B cell (primary cell): ENCODE data around the gene EEFSEC. TPM values are rescaled to one million over a fixed set of nuclear protein-coding genes. Genes with fewer than 3 reads are reported as not detected.

Experiments
- ATAC-seq: fragments of 200-7000 bp; cut with Tn5 transposase; one replicate; pipeline ENCODE4 v1.10.0; 2021; ENCODE audit warnings: low read depth, mild to moderate bottlenecking, moderate number of reproducible peaks, moderate library complexity
- CTCF ChIA-PET: fragments of 350-600 bp; sonication (Branson Sonifier 250); formaldehyde crosslinking; loops from one replicate; lab custom pipeline; 2021; ENCODE audit warnings: antibody characterized with exemption, inconsistent platforms; lab: Charles Lee
- POLR2A ChIA-PET: fragments of 350-600 bp; sonication (Branson Sonifier 250); formaldehyde crosslinking; loops from one replicate; lab custom pipeline; 2021; ENCODE audit warnings: antibody characterized with exemption; lab: Charles Lee
- DNase-seq: peaks from one replicate; pipeline ENCODE4 v3.0.0; 2013
- H2AFZ ChIP-seq: 2 replicates; pipeline ENCODE4 v1.6.1; 2012; ENCODE audit warnings: mild to moderate bottlenecking, low read depth, low read length; ENCODE audit not compliant: insufficient read depth, poor library complexity, severe bottlenecking
- H3K27ac ChIP-seq, 2 donors: 1 replicate in 1 of 2; 2 replicates in 1 of 2; pipeline ENCODE4 v1.5.1; 2012 to 2013; ENCODE audit warnings: low read length in 2 of 2, mild to moderate bottlenecking in 2 of 2, moderate library complexity in 1 of 2
- H3K27me3 ChIP-seq, 4 experiments: fragments of 200-600 bp in 1 of 4; sonication (generic) in 1 of 4; replicated peaks in 1 of 4; 1 replicate in 2 of 4; 2 replicates in 2 of 4; pipeline versions ENCODE4 v1.6.1 to v1.7.0; 2013 to 2016; ENCODE audit warnings: low read length in 3 of 4, mild to moderate bottlenecking in 2 of 4, mixed read lengths in 1 of 4, moderate library complexity in 1 of 4; ENCODE audit not compliant: insufficient read depth in 4 of 4, control insufficient read depth in 3 of 4; ENCODE audit errors: control extremely low read depth in 1 of 4
- H3K36me3 ChIP-seq, 2 experiments: replicated peaks in 1 of 2; 1 replicate in 1 of 2; 2 replicates in 1 of 2; pipeline versions ENCODE4 v1.6.1 to v1.7.1; 2013; ENCODE audit warnings: low read length in 1 of 2; ENCODE audit not compliant: insufficient read depth in 2 of 2, control insufficient read depth in 1 of 2; ENCODE audit errors: control extremely low read depth in 1 of 2, extremely low read depth in 1 of 2
- H3K4me1 ChIP-seq, 2 donors: fragments of 200-600 bp in 1 of 2; sonication (generic) in 1 of 2; 1 replicate in 1 of 2; 2 replicates in 1 of 2; pipeline versions ENCODE4 v1.5.1 to v1.6.1; 2013 to 2017; ENCODE audit warnings: low read length in 2 of 2; ENCODE audit not compliant: control insufficient read depth in 2 of 2, insufficient read depth in 2 of 2
- H3K4me2 ChIP-seq: replicated peaks from 2 replicates; pipeline ENCODE3; 2012; ENCODE audit warnings: mild to moderate bottlenecking, low read depth, low read length; ENCODE audit not compliant: poor library complexity, severe bottlenecking
- H3K4me3 ChIP-seq, 5 experiments: fragments of 200-600 bp in 1 of 5; sonication (generic) in 1 of 5; 1 replicate in 3 of 5; 2 replicates in 2 of 5; pipeline versions ENCODE4 v1.5.1 to v1.7.0; 2011 to 2016; ENCODE audit warnings: low read length in 4 of 5, mild to moderate bottlenecking in 4 of 5, low read depth in 2 of 5, control low read depth in 1 of 5, moderate library complexity in 1 of 5; ENCODE audit not compliant: insufficient read depth in 1 of 5; ENCODE audit errors: control extremely low read depth in 1 of 5, extremely low read depth in 1 of 5
- H3K79me2 ChIP-seq: fragments of 200-600 bp; sonication (generic); one replicate; pipeline ENCODE4 v1.6.0; 2016; ENCODE audit warnings: low read length; ENCODE audit not compliant: control insufficient read depth, insufficient read depth
- H3K9ac ChIP-seq: fragments of 200-600 bp; sonication (generic); 2 replicates; pipeline ENCODE4 v1.6.1; 2017; ENCODE audit warnings: mild to moderate bottlenecking, low read length, moderate library complexity
- H3K9me3 ChIP-seq, 3 donors: one replicate each; pipeline versions ENCODE4 v1.6.1 to v1.7.1; 2013; ENCODE audit warnings: low read length in 2 of 3; ENCODE audit not compliant: control insufficient read depth in 2 of 3, insufficient read depth in 1 of 3; ENCODE audit errors: control extremely low read depth in 1 of 3
- H4K20me1 ChIP-seq: 2 replicates; pipeline ENCODE4 v1.6.0; 2012; ENCODE audit warnings: mild to moderate bottlenecking, low read length; ENCODE audit not compliant: insufficient read depth, control insufficient read depth, poor library complexity, severe bottlenecking
- H3K27ac Mint-ChIP-seq: one replicate; pipeline ENCODE4 v1.8.0; 2021; ENCODE audit warnings: mixed read lengths
- H3K27me3 Mint-ChIP-seq: one replicate; pipeline ENCODE4 v1.8.0; 2021; ENCODE audit warnings: mixed read lengths
- H3K4me1 Mint-ChIP-seq: one replicate; pipeline ENCODE4 v1.8.0; 2021; ENCODE audit warnings: mixed read lengths
- H3K4me3 Mint-ChIP-seq: one replicate; pipeline ENCODE4 v1.8.0; 2021; ENCODE audit warnings: mixed read lengths
- H3K9me3 Mint-ChIP-seq: one replicate; pipeline ENCODE4 v1.8.0; 2022; ENCODE audit warnings: mixed read lengths; ENCODE audit not compliant: insufficient read depth
- EZH2 ChIP-seq: IDR thresholded peaks from 2 replicates; pipeline ENCODE4 v1.6.1; 2012; ENCODE audit warnings: borderline replicate concordance, low read depth, mild to moderate bottlenecking, moderate library complexity, low read length; ENCODE audit not compliant: insufficient read depth, poor library complexity, severe bottlenecking
- WGBS: methylation state at CpG from one replicate; pipeline ENCODE4 v1.1.5; 2013; ENCODE audit warnings: missing lambda C conversion rate; ENCODE audit not compliant: insufficient coverage; 5-methylcytosine and 5-hydroxymethylcytosine counted together
- intact Hi-C: fragments of 100-400 bp; cut with micrococcal nuclease; formaldehyde crosslinking; loops from one replicate; pipeline ENCODE4 v1.10.0; 2022
- polyA plus RNA-seq: library from polyadenylated mRNA; depleted of rRNA; stranded (reverse); fragments of >200 nt; gene quantifications from 2 replicates; pipeline ENCODE4 v1.2.3, GENCODE V29; 2012
- total RNA-seq, 2 donors: library from RNA; stranded (reverse); fragments of 120-200 nt in 1 of 2; gene quantifications; 1 replicate in 1 of 2; 2 replicates in 1 of 2; pipeline versions ENCODE4 v1.2.3 to v1.2.4, GENCODE V29; 2013 to 2022
- TF ChIP-seq, protein P1 (sequence below): fragments of 200-600 bp; IDR thresholded peaks from one replicate; pipeline ENCODE4 v1.8.0; 2022; ENCODE audit warnings: antibody characterized with exemption, mild to moderate bottlenecking

The EEFSEC gene
- total and polyA plus RNA-seq, 2 donors (not counting 1 experiment from before 2014, with no cell fraction given) = 17.9 to 18.4 TPM

DNA sequence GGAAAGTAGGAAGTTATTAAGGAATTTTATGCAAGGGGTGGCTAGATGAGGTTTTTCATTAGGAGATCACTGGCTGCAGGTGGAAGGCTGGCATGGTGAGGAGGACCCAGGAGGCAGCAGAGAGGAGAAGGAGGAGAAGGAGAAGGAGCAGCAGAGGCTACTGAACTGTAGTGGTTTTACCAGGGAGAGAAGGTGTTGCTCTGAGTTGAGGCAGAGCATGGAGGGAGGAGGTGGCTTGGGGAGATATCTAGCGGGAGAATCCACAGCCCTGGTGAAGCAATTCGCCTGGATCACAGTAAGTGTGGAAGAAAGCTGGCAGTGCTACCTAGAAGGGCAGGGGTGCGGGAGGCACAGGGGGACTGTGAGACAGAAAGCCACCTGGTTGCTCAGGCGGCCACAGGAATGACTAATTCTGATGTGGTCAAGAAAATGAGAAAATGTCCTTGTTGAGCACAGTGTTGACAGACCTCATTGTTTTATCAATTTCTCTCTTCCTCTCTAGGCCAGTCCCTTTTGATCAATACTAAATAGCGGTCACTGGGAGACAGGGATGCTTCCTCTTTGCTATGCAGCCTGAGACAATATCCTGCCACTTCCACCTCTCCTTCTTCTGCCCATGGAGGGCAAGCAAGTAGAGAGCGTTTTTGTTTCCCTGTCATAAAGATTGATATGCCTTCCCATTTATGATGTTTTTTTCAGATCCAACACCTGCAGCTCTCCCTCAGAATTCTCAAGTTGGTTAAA lies 94.6 kb downstream of the EEFSEC start:
- no peaks in the 10 kb centered on the region for H3K27me3 Mint-ChIP-seq
- Histone ChIP-seq H2AFZ (no peak overlapping the region), H3K36me3 (peaks cover 3 to 26% of the 10 kb centered on the region in 2 experiments), H3K4me2 (no peak overlapping the region), H3K9me3 (peaks cover 0 to 4% (median 1%) of the 10 kb centered on the region in 3 donors), H3K27me3 (no peaks in the 10 kb centered on the region), H4K20me1 (no peaks in the 10 kb centered on the region), H3K4me3 (no peak overlapping the region), H3K9ac (no peak overlapping the region), H3K27ac (no peak overlapping the region), H3K4me1 (no peaks in the 10 kb centered on the region), H3K79me2 (no peaks in the 10 kb centered on the region)
- TF ChIP-seq, protein P1, sequence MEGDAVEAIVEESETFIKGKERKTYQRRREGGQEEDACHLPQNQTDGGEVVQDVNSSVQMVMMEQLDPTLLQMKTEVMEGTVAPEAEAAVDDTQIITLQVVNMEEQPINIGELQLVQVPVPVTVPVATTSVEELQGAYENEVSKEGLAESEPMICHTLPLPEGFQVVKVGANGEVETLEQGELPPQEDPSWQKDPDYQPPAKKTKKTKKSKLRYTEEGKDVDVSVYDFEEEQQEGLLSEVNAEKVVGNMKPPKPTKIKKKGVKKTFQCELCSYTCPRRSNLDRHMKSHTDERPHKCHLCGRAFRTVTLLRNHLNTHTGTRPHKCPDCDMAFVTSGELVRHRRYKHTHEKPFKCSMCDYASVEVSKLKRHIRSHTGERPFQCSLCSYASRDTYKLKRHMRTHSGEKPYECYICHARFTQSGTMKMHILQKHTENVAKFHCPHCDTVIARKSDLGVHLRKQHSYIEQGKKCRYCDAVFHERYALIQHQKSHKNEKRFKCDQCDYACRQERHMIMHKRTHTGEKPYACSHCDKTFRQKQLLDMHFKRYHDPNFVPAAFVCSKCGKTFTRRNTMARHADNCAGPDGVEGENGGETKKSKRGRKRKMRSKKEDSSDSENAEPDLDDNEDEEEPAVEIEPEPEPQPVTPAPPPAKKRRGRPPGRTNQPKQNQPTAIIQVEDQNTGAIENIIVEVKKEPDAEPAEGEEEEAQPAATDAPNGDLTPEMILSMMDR = no peak
- TF ChIP-seq EZH2 = no peak
- H3K4me1 Mint-ChIP-seq = no peaks in the 10 kb centered on the region
- ChIA-PET CTCF (no interaction called here), POLR2A (no interaction called here)
- no peak overlapping the region for H3K27ac Mint-ChIP-seq
- intact Hi-C loops = no loop called here
- DNase-seq = no peak
- no peak overlapping the region for H3K4me3 Mint-ChIP-seq
- no peaks in the 10 kb centered on the region for H3K9me3 Mint-ChIP-seq
- ATAC-seq = no peak
- 93% methylated on average over 5 of the region's 6 CpGs for WGBS

DNA sequence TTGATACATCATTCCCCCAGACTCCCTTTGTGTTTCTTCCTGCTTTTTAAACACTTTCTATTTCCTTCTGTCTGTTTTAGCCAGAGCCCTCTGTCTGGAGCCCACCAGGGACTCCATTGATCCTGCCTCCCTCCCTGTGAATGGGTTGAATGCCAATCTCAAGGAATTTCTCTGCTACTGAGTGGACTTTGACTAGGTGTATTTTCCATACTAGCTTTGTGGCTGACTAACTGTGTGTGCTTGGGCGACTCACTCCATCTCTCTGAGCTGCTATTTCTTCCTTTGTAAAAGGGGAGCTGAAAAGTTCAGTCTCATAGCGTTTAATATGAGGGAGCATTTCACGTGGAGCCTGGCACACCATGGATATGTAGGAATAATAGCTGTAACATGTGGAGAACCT lies 98.8 kb downstream of the EEFSEC start:
- intact Hi-C loops = no loop called here
- WGBS = 98% methylated on average over 3 of the region's 3 CpGs
- POLR2A ChIA-PET = no interaction called here

More for the DNA sequence above, 98.8 kb downstream of the EEFSEC start:
- Histone ChIP-seq H4K20me1 (no peaks in the 10 kb centered on the region), H2AFZ (no peak overlapping the region), H3K4me1 (no peaks in the 10 kb centered on the region), H3K36me3 (peaks cover 3 to 23% of the 10 kb centered on the region in 2 experiments), H3K79me2 (peaks cover 15% of the 10 kb centered on the region), H3K9me3 (peaks cover 0 to 4% (median 1%) of the 10 kb centered on the region in 3 donors), H3K27me3 (no peaks in the 10 kb centered on the region), H3K9ac (no peak overlapping the region), H3K27ac (no peak overlapping the region), H3K4me3 (no peak overlapping the region), H3K4me2 (no peak overlapping the region)
- Mint-ChIP-seq H3K4me1 (peaks cover 2% of the 10 kb centered on the region), H3K4me3 (no peak overlapping the region), H3K27me3 (no peaks in the 10 kb centered on the region), H3K27ac (no peak overlapping the region), H3K9me3 (no peaks in the 10 kb centered on the region)
- CTCF ChIA-PET = no interaction called here
- DNase-seq (no peak), ATAC-seq (no peak)
- TF ChIP-seq EZH2 = no peak
- TF ChIP-seq, protein P1 = no peak
